DOHH2 (cell line): ENCODE results near the gene CD1B.
"Not testable (repeated sequence)": the region's sequence is repeated elsewhere in the genome, so short reads cannot be mapped to it uniquely, and the experiment has no call there.

Experiments
- H3F3A ChIP-seq: fragments of 200-600 bp; sonication (generic), shearing (Covaris generic); 2 replicates; pipeline ENCODE4 v1.6.0; 2016; ENCODE audit warnings: antibody characterized with exemption, mild to moderate bottlenecking; ENCODE audit not compliant: control insufficient read depth, insufficient read depth
- H3K27ac ChIP-seq: fragments of 200-600 bp; sonication (generic); 2 replicates; pipeline ENCODE4 v1.5.1; 2014; ENCODE audit warnings: low read depth, mild to moderate bottlenecking, low read length, moderate library complexity
- H3K27me3 ChIP-seq: fragments of 200-600 bp; sonication (generic); 2 replicates; pipeline ENCODE4 v1.6.1; 2014; ENCODE audit warnings: mild to moderate bottlenecking, low read length, mixed read lengths; ENCODE audit not compliant: control insufficient read depth
- H3K36me3 ChIP-seq: fragments of 200-600 bp; sonication (generic); 2 replicates; pipeline ENCODE4 v1.6.1; 2014; ENCODE audit warnings: mild to moderate bottlenecking, low read length, moderate library complexity, mixed read lengths; ENCODE audit not compliant: control insufficient read depth
- H3K4me1 ChIP-seq: fragments of 200-600 bp; sonication (generic); 2 replicates; pipeline ENCODE4 v1.6.1; 2014; ENCODE audit warnings: mild to moderate bottlenecking, low read length, mixed read lengths; ENCODE audit not compliant: control insufficient read depth
- H3K4me2 ChIP-seq: fragments of 200-600 bp; sonication (generic); 2 replicates; pipeline ENCODE4 v1.6.0; 2014; ENCODE audit warnings: mild to moderate bottlenecking, low read length, moderate library complexity
- H3K4me3 ChIP-seq: fragments of 200-600 bp; sonication (generic); 2 replicates; pipeline ENCODE4 v1.5.1; 2014; ENCODE audit warnings: mild to moderate bottlenecking, low read length, mixed read lengths
- H3K79me2 ChIP-seq: fragments of 200-600 bp; sonication (generic); 2 replicates; pipeline ENCODE4 v1.6.1; 2014; ENCODE audit warnings: mild to moderate bottlenecking, low read length, mixed read lengths; ENCODE audit not compliant: control insufficient read depth
- H3K9me2 ChIP-seq: fragments of 200-600 bp; sonication (generic); replicated peaks from 2 replicates; pipeline ENCODE4 v1.6.1; 2014; ENCODE audit warnings: mild to moderate bottlenecking, low read length, mixed read lengths; ENCODE audit not compliant: control insufficient read depth
- H3K9me3 ChIP-seq: fragments of 200-600 bp; sonication (generic); 2 replicates; pipeline ENCODE4 v1.6.1; 2014; ENCODE audit warnings: antibody characterized with exemption, low read length, mixed read lengths; ENCODE audit not compliant: control insufficient read depth, insufficient read depth
- H4K20me1 ChIP-seq: fragments of 200-600 bp; sonication (generic); 2 replicates; pipeline ENCODE4 v1.6.0; 2014; ENCODE audit warnings: low read depth, mild to moderate bottlenecking, antibody characterized with exemption, low read length, moderate library complexity; ENCODE audit not compliant: control insufficient read depth, insufficient read depth
- EZH2phosphoT487 ChIP-seq: fragments of 200-600 bp; sonication (generic); IDR thresholded peaks from 2 replicates; pipeline ENCODE4 v1.6.1; 2017; ENCODE audit warnings: borderline replicate concordance, mild to moderate bottlenecking, antibody characterized with exemption, low read length, moderate library complexity, mixed read lengths
- TF ChIP-seq, protein P1 (sequence below): fragments of 200-600 bp; sonication (generic); IDR thresholded peaks from one replicate; pipeline ENCODE4 v1.5.1; 2014; ENCODE audit warnings: antibody characterized with exemption, mild to moderate bottlenecking, low read depth, low read length; ENCODE audit not compliant: poor library complexity, severe bottlenecking

CD1B gene

GRCh38 chr1:158331481-158332150, at the start of gene CD1B:
Gene CD1B (minus strand): TSS chr1:158331531. CDS start chr1:158331423, 108 bp downstream.
- H3F3A ChIP-seq = no peaks in the 10 kb centered on the region
- peaks cover 20% of the 10 kb centered on the region for H3K4me1 ChIP-seq
- H3K4me2 ChIP-seq = no peak within 1 kb of the TSS
- no peak within 1 kb of the TSS for H3K27ac ChIP-seq
- H3K9me2 ChIP-seq = no peaks in the 10 kb centered on the region
- no peaks in the 10 kb centered on the region for H3K36me3 ChIP-seq
- H3K27me3 ChIP-seq = no peaks in the 10 kb centered on the region
- TF ChIP-seq EZH2phosphoT487 = no peak
- TF ChIP-seq, protein P1, sequence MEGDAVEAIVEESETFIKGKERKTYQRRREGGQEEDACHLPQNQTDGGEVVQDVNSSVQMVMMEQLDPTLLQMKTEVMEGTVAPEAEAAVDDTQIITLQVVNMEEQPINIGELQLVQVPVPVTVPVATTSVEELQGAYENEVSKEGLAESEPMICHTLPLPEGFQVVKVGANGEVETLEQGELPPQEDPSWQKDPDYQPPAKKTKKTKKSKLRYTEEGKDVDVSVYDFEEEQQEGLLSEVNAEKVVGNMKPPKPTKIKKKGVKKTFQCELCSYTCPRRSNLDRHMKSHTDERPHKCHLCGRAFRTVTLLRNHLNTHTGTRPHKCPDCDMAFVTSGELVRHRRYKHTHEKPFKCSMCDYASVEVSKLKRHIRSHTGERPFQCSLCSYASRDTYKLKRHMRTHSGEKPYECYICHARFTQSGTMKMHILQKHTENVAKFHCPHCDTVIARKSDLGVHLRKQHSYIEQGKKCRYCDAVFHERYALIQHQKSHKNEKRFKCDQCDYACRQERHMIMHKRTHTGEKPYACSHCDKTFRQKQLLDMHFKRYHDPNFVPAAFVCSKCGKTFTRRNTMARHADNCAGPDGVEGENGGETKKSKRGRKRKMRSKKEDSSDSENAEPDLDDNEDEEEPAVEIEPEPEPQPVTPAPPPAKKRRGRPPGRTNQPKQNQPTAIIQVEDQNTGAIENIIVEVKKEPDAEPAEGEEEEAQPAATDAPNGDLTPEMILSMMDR = no peak
- H4K20me1 ChIP-seq = no peaks in the 10 kb centered on the region
- H3K79me2 ChIP-seq = no peaks in the 10 kb centered on the region
- H3K4me3 ChIP-seq = no peak within 1 kb of the TSS
- no peaks in the 10 kb centered on the region for H3K9me3 ChIP-seq

GRCh38 chr1:158374860-158375259, 43.5 kb upstream of the CD1B start:
- Histone ChIP-seq H3K9me3 (0 out of 2 replicates have a peak, but pooled peaks cover 10% of the 10 kb centered on the region), H3K27me3 (0 out of 2 replicates have a peak, but pooled peaks cover 2% of the 10 kb centered on the region), H3K4me3 (no peak overlapping the region), H3F3A (no peaks in the 10 kb centered on the region), H3K9me2 (no peaks in the 10 kb centered on the region), H4K20me1 (no peaks in the 10 kb centered on the region), H3K36me3 (no peaks in the 10 kb centered on the region), H3K79me2 (no peaks in the 10 kb centered on the region), H3K4me2 (no peak overlapping the region), H3K27ac (no peak overlapping the region), H3K4me1 (no peaks in the 10 kb centered on the region)
- TF ChIP-seq, protein P1 = no peak
- TF ChIP-seq EZH2phosphoT487 = no peak

- not testable (repeated sequence) for H3K79me2 ChIP-seq, H3K4me3 ChIP-seq, H3K4me1 ChIP-seq, H3K27ac ChIP-seq, H3K4me2 ChIP-seq, H4K20me1 ChIP-seq, H3F3A ChIP-seq, H3K9me2 ChIP-seq, H3K27me3 ChIP-seq, H3K36me3 ChIP-seq
- H3K9me3 ChIP-seq = 0 out of 2 replicates have a peak, but pooled peaks cover 10% of the 10 kb centered on the region
These were observed 42.8 kb upstream of the CD1B start for GRCh38 chr1:158374101-158374500.

GRCh38 chr1:158371188-158371953, 40.0 kb upstream of the CD1B start:
- H3K9me2 ChIP-seq = no peaks in the 10 kb centered on the region
- TF ChIP-seq, protein P1 = no peak
- no peak for TF ChIP-seq EZH2phosphoT487
- no peaks in the 10 kb centered on the region for H3K27me3 ChIP-seq
- no peaks in the 10 kb centered on the region for H3K79me2 ChIP-seq
- no peak overlapping the region for H3K4me2 ChIP-seq
- H3F3A ChIP-seq = no peaks in the 10 kb centered on the region
- no peaks in the 10 kb centered on the region for H3K36me3 ChIP-seq
- no peaks in the 10 kb centered on the region for H3K4me1 ChIP-seq
- no peak overlapping the region for H3K4me3 ChIP-seq
- no peaks in the 10 kb centered on the region for H4K20me1 ChIP-seq
- H3K27ac ChIP-seq = no peak overlapping the region
- 0 out of 2 replicates have a peak, but pooled peaks cover 10% of the 10 kb centered on the region for H3K9me3 ChIP-seq
